ENCODE measurements around the gene NOTCH1. TPM values are rescaled to one million over a fixed set of nuclear protein-coding genes. Genes with fewer than 3 reads are reported as not detected.

The NOTCH1 gene
- total and polyA plus RNA-seq, 2 of the 8 experiments (the other 6 are each of a cell fraction or from before 2014, with no cell fraction given): 6.9 to 55.6 TPM

DNA sequence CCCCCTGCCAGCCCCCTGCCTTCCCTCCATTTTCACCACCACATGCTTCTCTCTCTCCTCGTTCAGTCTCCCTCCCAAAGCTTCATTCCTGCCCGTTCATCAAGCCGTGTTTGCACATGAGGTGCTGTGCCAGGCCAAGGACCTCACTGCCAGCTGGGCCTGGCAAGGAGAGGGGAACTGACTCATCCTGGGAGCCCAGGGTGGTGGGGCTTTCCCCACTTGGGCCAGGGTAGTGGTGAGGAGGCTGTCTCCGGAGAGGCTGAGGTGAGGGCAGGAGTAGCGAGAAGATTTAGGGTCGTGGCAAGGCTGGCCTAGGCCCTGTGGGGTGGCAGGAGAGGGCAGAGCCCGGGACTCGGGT is 30.4 kb upstream of the NOTCH1 start (continued):
- no peak for TF ChIP-seq SUZ12 (IDR thresholded peaks at IDR 0.05; ENCODE audit: low read length)
- no peak for TF ChIP-seq SAP30 (IDR thresholded peaks at IDR 0.05; ENCODE audit: insufficient read depth, insufficient replicate concordance, low read length)
- no peak for TF ChIP-seq GABPA (IDR thresholded peaks at IDR 0.05; ENCODE audit: borderline replicate concordance, insufficient read depth, low read length)
- TF ChIP-seq BRCA1 (IDR thresholded peaks at IDR 0.05; ENCODE audit: low read depth, low read length): no peak
